SK-N-MC (cell line): ENCODE measurements around the gene MOCOS.

Experiments
- DNase-seq: peaks from one replicate; pipeline ENCODE4 v3.0.0-alpha.2; 2011; ENCODE audit warnings: low read depth, low spot score
- H3K27ac ChIP-seq: fragments of 200-600 bp; sonication (generic); 2 replicates; pipeline ENCODE4 v1.5.1; 2016; ENCODE audit warnings: mixed run types
- H3K36me3 ChIP-seq: fragments of 200-600 bp; sonication (generic); 2 replicates; pipeline ENCODE4 v1.6.1; 2017; ENCODE audit warnings: antibody characterized with exemption, low read length, mixed read lengths; ENCODE audit not compliant: insufficient read depth
- H3K4me3 ChIP-seq: fragments of 200-600 bp; sonication (generic); 2 replicates; pipeline ENCODE4 v1.5.1; 2016
- H3K9ac ChIP-seq: fragments of 200-600 bp; sonication (generic); 2 replicates; pipeline ENCODE4 v1.8.0; 2017; ENCODE audit warnings: mixed run types, mixed read lengths; ENCODE audit not compliant: insufficient read length
- H3K9me3 ChIP-seq: fragments of 200-600 bp; sonication (generic); 2 replicates; pipeline ENCODE4 v1.6.1; 2017; ENCODE audit warnings: low read depth, mild to moderate bottlenecking, antibody characterized with exemption, low read length, moderate library complexity, mixed read lengths
- EZH2 ChIP-seq: fragments of 200-600 bp; sonication (generic); IDR thresholded peaks from one replicate; pipeline ENCODE4 v1.6.1; 2017; ENCODE audit warnings: antibody characterized with exemption
- FOXP2 ChIP-seq: optimal IDR thresholded peaks from 2 replicates; pipeline ENCODE3; 2011; ENCODE audit warnings: mild to moderate bottlenecking, moderate library complexity; ENCODE audit not compliant: insufficient read depth; ENCODE audit errors: extremely low read length, control extremely low read depth
- POLR2AphosphoS5 ChIP-seq: IDR thresholded peaks from 2 replicates; pipeline ENCODE4 v1.6.1; 2012; ENCODE audit warnings: mild to moderate bottlenecking, low read depth, low read length, borderline replicate concordance

The MOCOS gene

DNA sequence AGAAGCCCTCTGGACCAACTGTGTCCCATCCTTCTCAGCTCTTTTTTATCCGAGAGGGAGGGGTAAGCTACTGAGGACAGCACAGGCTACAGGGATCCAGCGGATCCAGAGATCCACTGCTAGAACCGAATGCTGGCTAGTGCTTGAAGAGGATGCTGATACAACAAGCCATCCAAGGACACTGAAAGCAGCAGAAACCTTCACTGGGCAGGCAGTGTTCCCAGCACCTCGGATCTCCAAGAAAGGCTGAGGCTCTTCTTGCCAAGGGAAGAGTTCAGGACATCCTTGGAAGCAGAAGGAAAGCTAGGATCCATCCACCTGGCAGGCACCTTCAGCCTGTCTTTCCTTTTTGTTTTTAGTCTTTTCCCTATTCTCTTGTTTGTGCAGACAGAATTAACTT is 97.0 kb downstream of the MOCOS start:
- Histone ChIP-seq H3K9ac (no peak overlapping the region), H3K9me3 (no peaks in the 10 kb centered on the region), H3K27ac (no peak overlapping the region), H3K4me3 (no peak overlapping the region), H3K36me3 (no peaks in the 10 kb centered on the region)
- no peak for TF ChIP-seq FOXP2
- TF ChIP-seq POLR2AphosphoS5, result no peak
- TF ChIP-seq EZH2, result no peak
- no peak for DNase-seq

DNA sequence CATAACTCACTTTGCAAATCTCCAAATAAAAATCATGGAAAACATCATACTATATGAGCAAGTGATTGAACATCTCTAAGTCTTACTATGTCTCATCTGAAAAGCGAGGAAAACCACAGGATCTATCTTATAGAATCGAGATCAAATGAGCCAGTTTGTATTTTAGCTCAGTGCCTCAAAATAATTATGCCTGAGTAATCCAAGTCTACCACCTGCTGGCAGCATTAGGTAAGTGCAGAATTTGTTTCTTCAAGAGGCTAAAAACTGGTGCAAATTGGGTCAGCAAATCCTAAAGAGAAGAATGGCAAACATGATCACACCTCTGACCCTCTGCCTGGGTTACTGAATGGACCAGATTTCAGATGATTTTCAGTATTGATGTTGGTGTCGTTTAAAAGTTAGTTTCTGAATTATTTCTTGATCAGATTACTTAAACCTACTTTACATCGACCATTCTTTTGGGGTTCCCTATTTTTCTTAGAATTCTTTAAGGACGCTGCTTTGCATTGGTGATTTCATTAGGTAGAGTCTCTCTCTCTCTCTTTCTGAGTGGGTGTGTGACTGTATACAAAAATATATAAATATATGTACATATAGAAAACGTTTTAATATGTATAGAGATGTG is 97.5 kb downstream of the MOCOS start:
- no peak overlapping the region for H3K9ac ChIP-seq
- H3K9me3 ChIP-seq, result no peaks in the 10 kb centered on the region
- TF ChIP-seq POLR2AphosphoS5 (no peak), EZH2 (no peak), FOXP2 (no peak)
- no peaks in the 10 kb centered on the region for H3K36me3 ChIP-seq
- no peak overlapping the region for H3K27ac ChIP-seq
- peak; percentile 16 for DNase-seq
- no peak overlapping the region for H3K4me3 ChIP-seq

DNA sequence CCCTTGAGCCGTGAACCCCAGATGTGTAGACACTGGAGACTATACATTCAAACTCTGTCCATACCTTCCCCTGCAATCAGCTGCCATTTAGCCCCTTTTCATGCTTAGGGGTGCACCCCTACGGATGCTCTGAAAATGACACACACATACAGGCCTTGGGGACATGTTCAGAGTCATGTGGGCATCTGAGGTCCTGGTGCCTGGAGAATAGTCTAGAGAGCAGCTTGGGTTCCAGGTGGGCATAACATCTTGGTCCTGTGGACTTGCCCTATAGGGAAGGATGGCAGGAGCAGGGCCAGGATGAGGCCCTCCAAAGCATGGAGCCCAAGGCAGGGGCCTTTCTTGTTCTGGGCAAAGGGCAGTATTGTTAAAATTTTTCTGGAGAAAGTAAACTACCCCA is 100.4 kb downstream of the MOCOS start:
- DNase-seq, result no peak
- TF ChIP-seq EZH2 (no peak), FOXP2 (no peak), POLR2AphosphoS5 (no peak)
- Histone ChIP-seq H3K9me3 (no peaks in the 10 kb centered on the region), H3K36me3 (no peaks in the 10 kb centered on the region), H3K27ac (no peak overlapping the region), H3K4me3 (no peak overlapping the region), H3K9ac (no peak overlapping the region)

DNA sequence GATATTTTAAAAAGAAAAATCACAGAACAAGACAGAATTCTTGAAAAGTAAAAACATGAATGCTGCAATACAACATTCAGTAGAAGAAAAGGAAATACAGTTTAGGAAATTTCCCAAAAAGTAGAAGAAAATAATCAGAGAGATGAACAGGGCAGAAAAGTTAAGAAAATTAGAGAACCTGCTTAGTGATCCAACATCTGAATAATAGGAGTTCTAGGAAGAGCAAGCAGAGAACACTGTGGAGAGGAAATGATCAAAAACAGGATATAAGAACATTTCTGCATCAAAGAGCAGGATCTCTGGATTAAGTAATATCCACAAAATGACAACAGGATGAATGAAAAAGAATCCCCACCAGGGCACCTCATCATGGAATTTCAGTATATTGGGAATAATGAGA is 101.4 kb downstream of the MOCOS start:
- Histone ChIP-seq H3K27ac (no peak overlapping the region), H3K4me3 (no peak overlapping the region), H3K36me3 (no peaks in the 10 kb centered on the region), H3K9ac (no peak overlapping the region), H3K9me3 (no peaks in the 10 kb centered on the region)
- no peak for DNase-seq
- no peak for TF ChIP-seq EZH2
- no peak for TF ChIP-seq POLR2AphosphoS5
- no peak for TF ChIP-seq FOXP2

DNA sequence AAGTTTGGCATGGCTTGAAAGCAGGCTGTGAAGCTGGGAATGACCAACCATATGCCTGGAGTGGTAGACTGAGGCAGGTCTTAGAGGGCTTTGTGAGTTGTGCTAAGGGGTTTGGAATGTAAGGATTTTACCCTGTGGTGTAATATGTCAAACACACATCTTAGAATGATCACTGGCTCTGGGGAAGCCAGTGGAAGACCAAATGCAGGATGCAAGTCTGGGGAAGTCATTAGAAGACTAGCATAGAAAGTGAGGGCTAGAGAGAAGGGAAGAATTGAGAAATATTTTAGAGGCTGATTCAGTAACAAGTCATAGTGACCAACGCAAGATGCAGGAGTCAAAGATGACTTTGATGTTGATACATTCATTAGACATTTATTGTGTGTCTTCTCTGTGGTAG is 106.7 kb downstream of the MOCOS start:
- TF ChIP-seq EZH2 (no peak), FOXP2 (no peak), POLR2AphosphoS5 (no peak)
- Histone ChIP-seq H3K9ac (no peak overlapping the region), H3K36me3 (no peaks in the 10 kb centered on the region), H3K27ac (no peak overlapping the region), H3K4me3 (no peak overlapping the region), H3K9me3 (no peaks in the 10 kb centered on the region)
- DNase-seq, result no peak

DNA sequence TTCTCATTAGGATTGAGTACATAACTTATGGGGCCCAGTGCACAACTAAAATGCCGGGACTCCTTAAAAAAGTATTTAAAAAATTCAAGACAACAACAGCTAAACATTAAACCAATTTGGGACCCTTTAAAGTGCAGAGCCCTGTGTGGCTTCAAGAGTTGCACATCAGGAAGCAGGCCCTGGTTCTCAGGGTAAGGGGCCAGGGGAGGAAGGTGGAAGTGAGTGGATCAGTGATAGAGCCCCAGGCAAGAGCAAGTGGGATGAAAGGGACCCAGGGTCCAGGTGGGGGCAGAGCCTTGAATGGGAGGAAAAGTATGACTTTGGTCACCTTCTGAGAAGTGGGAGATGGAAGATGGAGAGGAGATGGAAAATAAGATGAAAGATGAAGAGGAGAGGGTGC is 107.9 kb downstream of the MOCOS start:
- H3K27ac ChIP-seq, result no peak overlapping the region
- DNase-seq, result no peak
- no peak overlapping the region for H3K9ac ChIP-seq
- no peaks in the 10 kb centered on the region for H3K9me3 ChIP-seq
- no peaks in the 10 kb centered on the region for H3K36me3 ChIP-seq
- TF ChIP-seq FOXP2 (no peak), EZH2 (no peak), POLR2AphosphoS5 (no peak)
- H3K4me3 ChIP-seq, result no peak overlapping the region

DNA sequence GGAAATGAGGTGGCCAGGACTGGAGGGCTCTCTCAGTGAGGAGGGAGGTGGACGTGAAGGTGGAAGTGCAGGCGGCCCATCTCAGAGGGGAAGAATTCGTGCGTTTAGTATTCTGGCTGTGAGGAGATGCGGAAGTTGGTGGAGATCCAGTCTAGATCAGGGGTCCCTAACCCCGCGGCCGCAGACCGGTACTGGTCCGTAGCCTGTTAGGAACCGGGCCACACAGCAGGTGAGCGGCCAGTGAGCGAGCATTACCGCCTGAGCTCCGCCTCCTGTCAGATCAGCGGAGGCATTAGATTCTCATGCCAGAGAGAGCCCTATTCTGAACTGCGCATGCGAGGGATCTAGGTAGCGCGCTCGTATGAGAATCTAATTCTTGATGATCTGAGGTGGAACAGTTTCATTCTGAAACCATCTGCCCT is 108.6 kb downstream of the MOCOS start:
- no peak for DNase-seq
- H3K9ac ChIP-seq, result no peak overlapping the region
- no peak for TF ChIP-seq EZH2
- TF ChIP-seq FOXP2, result no peak
- no peak for TF ChIP-seq POLR2AphosphoS5

DNA sequence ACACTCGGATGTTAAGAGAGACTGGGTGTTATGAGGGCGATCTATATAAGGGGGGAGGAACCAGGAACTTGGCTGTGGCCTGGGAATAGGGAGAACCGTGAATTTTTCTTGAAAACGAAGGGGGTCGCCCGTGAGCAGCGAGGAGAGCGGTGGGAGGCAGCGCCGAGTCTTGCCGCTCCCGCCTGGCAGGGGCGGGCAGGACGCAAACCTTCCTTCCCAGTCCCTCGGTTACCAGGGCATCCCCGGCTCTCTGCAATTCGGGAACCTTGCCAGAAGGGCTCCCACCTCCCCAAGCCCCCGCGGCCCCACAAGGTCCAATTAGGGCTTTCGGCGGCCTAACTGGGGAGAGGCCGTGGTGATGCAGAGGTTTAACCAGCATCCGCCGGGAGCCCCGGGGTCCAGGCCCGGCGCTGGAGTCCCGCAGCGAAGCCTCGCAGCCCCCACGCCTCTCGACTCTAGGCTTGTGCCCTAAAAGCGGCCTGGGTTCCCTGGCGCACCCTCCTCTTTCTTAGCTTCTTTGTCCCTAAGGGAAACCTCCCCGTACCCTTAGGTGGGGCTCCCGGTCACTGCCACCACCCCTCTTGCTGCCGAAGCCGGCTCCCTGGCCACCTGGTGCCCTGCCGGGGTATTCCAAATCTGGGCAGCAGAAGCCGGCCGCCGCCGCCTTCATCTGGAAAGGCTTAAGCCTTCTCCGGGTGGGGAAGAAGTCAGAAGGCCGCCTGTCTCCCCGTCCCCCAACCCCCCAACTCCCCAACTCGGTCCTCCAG is 109.5 kb downstream of the MOCOS start:
- H3K9ac ChIP-seq, result no peak overlapping the region
- H3K27ac ChIP-seq, result no peak overlapping the region

More for the DNA sequence above, 108.6 kb downstream of the MOCOS start:
- Histone ChIP-seq H3K4me3 (no peak overlapping the region), H3K36me3 (no peaks in the 10 kb centered on the region), H3K9me3 (no peaks in the 10 kb centered on the region), H3K27ac (no peak overlapping the region)

More for the DNA sequence above, 109.5 kb downstream of the MOCOS start:
- H3K9me3 ChIP-seq, result no peaks in the 10 kb centered on the region
- H3K4me3 ChIP-seq, result peak overlapping the region; percentile 58
- DNase-seq, result no peak
- TF ChIP-seq EZH2, result peak; percentile 89
- TF ChIP-seq POLR2AphosphoS5, result no peak
- no peak for TF ChIP-seq FOXP2
- H3K36me3 ChIP-seq, result no peaks in the 10 kb centered on the region
